GM23338 (cell line): ENCODE data around the gene ERBB4. TPM values are rescaled to one million over a fixed set of nuclear protein-coding genes. Genes with fewer than 3 reads are reported as not detected.

Experiments used
- ATAC-seq: fragments of 200-7000 bp; cut with Tn5 transposase; 3 replicates; pipeline ENCODE4 v1.9.1; 2020
- DNase-seq: peaks from one replicate; pipeline ENCODE4 v3.0.0-alpha.2; 2015; ENCODE audit warnings: low spot score
- H2AFZ ChIP-seq: fragments of 200-600 bp; sonication (generic); 2 replicates; pipeline ENCODE4 v1.8.0; 2016; ENCODE audit warnings: antibody characterized with exemption, mild to moderate bottlenecking, moderate library complexity
- H3F3A ChIP-seq: fragments of 200-600 bp; sonication (generic); replicated peaks from 2 replicates; pipeline ENCODE4 v1.8.0; 2017; ENCODE audit warnings: antibody characterized with exemption, mixed run types, low read depth
- H3K27ac ChIP-seq: fragments of 200-600 bp; sonication (generic); 2 replicates; pipeline ENCODE4 v1.6.1; 2016; ENCODE audit warnings: low read depth
- H3K27me3 ChIP-seq: fragments of 200-600 bp; sonication (generic); 2 replicates; pipeline ENCODE4 v1.8.0; 2016; ENCODE audit warnings: mild to moderate bottlenecking, mixed run types, moderate library complexity; ENCODE audit not compliant: insufficient read depth
- H3K36me3 ChIP-seq: fragments of 200-600 bp; sonication (generic); 2 replicates; pipeline ENCODE4 v1.8.0; 2016; ENCODE audit warnings: mild to moderate bottlenecking; ENCODE audit not compliant: insufficient read depth
- H3K4me1 ChIP-seq: fragments of 200-600 bp; sonication (generic); 2 replicates; pipeline ENCODE4 v1.8.0; 2016; ENCODE audit warnings: mild to moderate bottlenecking, moderate library complexity; ENCODE audit not compliant: insufficient read depth
- H3K4me2 ChIP-seq: fragments of 200-600 bp; sonication (generic); 2 replicates; pipeline ENCODE4 v1.7.1; 2017; ENCODE audit warnings: mixed run types
- H3K4me3 ChIP-seq: fragments of 200-600 bp; sonication (generic); 2 replicates; pipeline ENCODE4 v1.6.1; 2016; ENCODE audit warnings: mixed run types
- H3K79me2 ChIP-seq: fragments of 200-600 bp; sonication (generic); replicated peaks from 2 replicates; pipeline ENCODE4 v1.8.0; 2017; ENCODE audit warnings: mild to moderate bottlenecking; ENCODE audit not compliant: insufficient read depth
- H3K9me2 ChIP-seq: fragments of 200-600 bp; sonication (generic); 2 replicates; pipeline ENCODE4 v1.8.0; 2017; ENCODE audit not compliant: insufficient read depth
- H4K20me1 ChIP-seq: fragments of 200-600 bp; sonication (generic); replicated peaks from 2 replicates; pipeline ENCODE4 v1.8.0; 2017; ENCODE audit warnings: mild to moderate bottlenecking; ENCODE audit not compliant: insufficient read depth
- H3K27ac Mint-ChIP-seq: 2 replicates; pipeline ENCODE4 v1.8.0; 2020; ENCODE audit warnings: inconsistent platforms, mild to moderate bottlenecking, moderate library complexity, mixed read lengths
- H3K27me3 Mint-ChIP-seq: 3 replicates; pipeline ENCODE4 v1.8.0; 2022; ENCODE audit warnings: low read depth, mild to moderate bottlenecking, moderate library complexity, mixed read lengths, inconsistent platforms; ENCODE audit not compliant: insufficient read depth, poor library complexity
- H3K36me3 Mint-ChIP-seq: 3 replicates; pipeline ENCODE4 v1.8.0; 2021; ENCODE audit warnings: low read depth, mild to moderate bottlenecking, inconsistent platforms, moderate library complexity, mixed read lengths
- H3K4me1 Mint-ChIP-seq: 3 replicates; pipeline ENCODE4 v1.8.0; 2020; ENCODE audit warnings: mild to moderate bottlenecking, inconsistent platforms, mixed read lengths
- H3K4me3 Mint-ChIP-seq: 3 replicates; pipeline ENCODE4 v1.8.0; 2021; ENCODE audit warnings: moderate library complexity, mild to moderate bottlenecking, inconsistent platforms, mixed read lengths
- H3K9me3 Mint-ChIP-seq: 3 replicates; pipeline ENCODE4 v1.8.0; 2020; ENCODE audit warnings: moderate library complexity, mild to moderate bottlenecking, inconsistent platforms, mixed read lengths
- EZH2phosphoT487 ChIP-seq: fragments of 200-600 bp; sonication (generic); IDR thresholded peaks from one replicate; pipeline ENCODE4 v1.8.1; 2018; ENCODE audit warnings: antibody characterized with exemption; ENCODE audit not compliant: unreplicated experiment
- JUNB ChIP-seq: IDR thresholded peaks from one replicate; pipeline ENCODE4 v1.6.1; 2016; ENCODE audit warnings: antibody characterized with exemption; ENCODE audit not compliant: unreplicated experiment
- NANOG ChIP-seq: IDR thresholded peaks from 2 replicates; pipeline ENCODE4 v1.6.1; 2016; ENCODE audit warnings: antibody characterized with exemption, borderline replicate concordance
- POLR2AphosphoS5 ChIP-seq: IDR thresholded peaks from 2 replicates; pipeline ENCODE4 v1.6.1; 2016; ENCODE audit warnings: antibody characterized with exemption, low read depth
- ZNF331 ChIP-seq: fragments of 250-450 bp; sonication (Bioruptor Pico); IDR thresholded peaks from 2 replicates; pipeline ENCODE4 v1.5.0; 2020; ENCODE audit warnings: low read depth, mild to moderate bottlenecking, moderate library complexity
- polyA plus RNA-seq: library from polyadenylated mRNA; unstranded; fragments of >200 nt; fragmentation: Nextera tagmentation; extraction: Ambion mirVana; gene quantifications from 2 replicates; pipeline ENCODE4 v1.2.1, GENCODE V29; 2016
- total RNA-seq: library from RNA; depleted of rRNA; stranded (reverse); fragments of >200 nt; shearing (Covaris generic); gene quantifications from 2 replicates; pipeline ENCODE4 v1.2.3, GENCODE V29; 2014
- TF ChIP-seq, protein P1 (sequence below): fragments of 250-450 bp; sonication (Bioruptor Pico); IDR thresholded peaks from 2 replicates; pipeline ENCODE4 v1.5.0; 2020; ENCODE audit warnings: mild to moderate bottlenecking, moderate library complexity
- TF ChIP-seq, protein P2 (sequence below), 2 experiments: fragments of 200-600 bp in 1 of 2; sonication (generic) in 1 of 2; conservative IDR thresholded peaks; 2 replicates each; pipeline versions ENCODE4 v1.5.1 to v1.6.1; 2016 to 2017; ENCODE audit warnings: antibody characterized with exemption in 2 of 2, low read depth in 2 of 2, mild to moderate bottlenecking in 2 of 2, moderate library complexity in 1 of 2

The ERBB4 gene
- total and polyA plus RNA-seq, 2 experiments from 2014 or later: 0.73 to 1.1 TPM

DNA sequence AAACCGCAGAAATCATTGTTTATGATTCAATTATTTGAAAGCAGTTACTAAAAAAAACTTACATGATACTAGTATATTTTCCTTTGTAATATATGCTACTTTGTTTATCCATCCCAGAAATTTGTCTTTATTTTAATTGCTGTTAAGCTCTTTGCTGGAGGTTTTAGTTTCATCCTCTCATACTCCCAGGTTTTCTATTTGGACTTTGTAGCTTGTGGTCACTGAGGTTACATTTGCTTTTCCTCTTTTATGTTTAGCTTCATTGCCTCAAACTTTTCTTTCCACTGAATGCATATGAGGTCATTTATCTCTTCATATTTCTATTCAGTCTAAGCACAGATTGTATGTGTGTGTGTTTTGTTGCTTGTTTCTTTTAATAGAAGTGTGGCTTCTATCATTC, 89.9 kb downstream of the ERBB4 start (continued):
- TF ChIP-seq, protein P1, sequence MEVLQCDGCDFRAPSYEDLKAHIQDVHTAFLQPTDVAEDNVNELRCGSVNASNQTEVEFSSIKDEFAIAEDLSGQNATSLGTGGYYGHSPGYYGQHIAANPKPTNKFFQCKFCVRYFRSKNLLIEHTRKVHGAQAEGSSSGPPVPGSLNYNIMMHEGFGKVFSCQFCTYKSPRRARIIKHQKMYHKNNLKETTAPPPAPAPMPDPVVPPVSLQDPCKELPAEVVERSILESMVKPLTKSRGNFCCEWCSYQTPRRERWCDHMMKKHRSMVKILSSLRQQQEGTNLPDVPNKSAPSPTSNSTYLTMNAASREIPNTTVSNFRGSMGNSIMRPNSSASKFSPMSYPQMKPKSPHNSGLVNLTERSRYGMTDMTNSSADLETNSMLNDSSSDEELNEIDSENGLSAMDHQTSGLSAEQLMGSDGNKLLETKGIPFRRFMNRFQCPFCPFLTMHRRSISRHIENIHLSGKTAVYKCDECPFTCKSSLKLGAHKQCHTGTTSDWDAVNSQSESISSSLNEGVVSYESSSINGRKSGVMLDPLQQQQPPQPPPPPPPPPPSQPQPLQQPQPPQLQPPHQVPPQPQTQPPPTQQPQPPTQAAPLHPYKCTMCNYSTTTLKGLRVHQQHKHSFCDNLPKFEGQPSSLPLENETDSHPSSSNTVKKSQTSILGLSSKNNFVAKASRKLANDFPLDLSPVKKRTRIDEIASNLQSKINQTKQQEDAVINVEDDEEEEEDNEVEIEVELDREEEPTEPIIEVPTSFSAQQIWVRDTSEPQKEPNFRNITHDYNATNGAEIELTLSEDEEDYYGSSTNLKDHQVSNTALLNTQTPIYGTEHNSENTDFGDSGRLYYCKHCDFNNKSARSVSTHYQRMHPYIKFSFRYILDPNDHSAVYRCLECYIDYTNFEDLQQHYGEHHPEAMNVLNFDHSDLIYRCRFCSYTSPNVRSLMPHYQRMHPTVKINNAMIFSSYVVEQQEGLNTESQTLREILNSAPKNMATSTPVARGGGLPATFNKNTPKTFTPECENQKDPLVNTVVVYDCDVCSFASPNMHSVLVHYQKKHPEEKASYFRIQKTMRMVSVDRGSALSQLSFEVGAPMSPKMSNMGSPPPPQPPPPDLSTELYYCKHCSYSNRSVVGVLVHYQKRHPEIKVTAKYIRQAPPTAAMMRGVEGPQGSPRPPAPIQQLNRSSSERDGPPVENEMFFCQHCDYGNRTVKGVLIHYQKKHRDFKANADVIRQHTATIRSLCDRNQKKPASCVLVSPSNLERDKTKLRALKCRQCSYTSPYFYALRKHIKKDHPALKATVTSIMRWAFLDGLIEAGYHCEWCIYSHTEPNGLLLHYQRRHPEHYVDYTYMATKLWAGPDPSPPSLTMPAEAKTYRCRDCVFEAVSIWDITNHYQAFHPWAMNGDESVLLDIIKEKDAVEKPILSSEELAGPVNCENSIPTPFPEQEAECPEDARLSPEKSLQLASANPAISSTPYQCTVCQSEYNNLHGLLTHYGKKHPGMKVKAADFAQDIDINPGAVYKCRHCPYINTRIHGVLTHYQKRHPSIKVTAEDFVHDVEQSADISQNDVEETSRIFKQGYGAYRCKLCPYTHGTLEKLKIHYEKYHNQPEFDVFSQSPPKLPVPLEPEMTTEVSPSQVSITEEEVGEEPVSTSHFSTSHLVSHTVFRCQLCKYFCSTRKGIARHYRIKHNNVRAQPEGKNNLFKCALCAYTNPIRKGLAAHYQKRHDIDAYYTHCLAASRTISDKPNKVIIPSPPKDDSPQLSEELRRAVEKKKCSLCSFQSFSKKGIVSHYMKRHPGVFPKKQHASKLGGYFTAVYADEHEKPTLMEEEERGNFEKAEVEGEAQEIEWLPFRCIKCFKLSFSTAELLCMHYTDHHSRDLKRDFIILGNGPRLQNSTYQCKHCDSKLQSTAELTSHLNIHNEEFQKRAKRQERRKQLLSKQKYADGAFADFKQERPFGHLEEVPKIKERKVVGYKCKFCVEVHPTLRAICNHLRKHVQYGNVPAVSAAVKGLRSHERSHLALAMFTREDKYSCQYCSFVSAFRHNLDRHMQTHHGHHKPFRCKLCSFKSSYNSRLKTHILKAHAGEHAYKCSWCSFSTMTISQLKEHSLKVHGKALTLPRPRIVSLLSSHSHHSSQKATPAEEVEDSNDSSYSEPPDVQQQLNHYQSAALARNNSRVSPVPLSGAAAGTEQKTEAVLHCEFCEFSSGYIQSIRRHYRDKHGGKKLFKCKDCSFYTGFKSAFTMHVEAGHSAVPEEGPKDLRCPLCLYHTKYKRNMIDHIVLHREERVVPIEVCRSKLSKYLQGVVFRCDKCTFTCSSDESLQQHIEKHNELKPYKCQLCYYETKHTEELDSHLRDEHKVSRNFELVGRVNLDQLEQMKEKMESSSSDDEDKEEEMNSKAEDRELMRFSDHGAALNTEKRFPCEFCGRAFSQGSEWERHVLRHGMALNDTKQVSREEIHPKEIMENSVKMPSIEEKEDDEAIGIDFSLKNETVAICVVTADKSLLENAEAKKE (CRISPR knock-in tag): no peak
- no peak for TF ChIP-seq EZH2phosphoT487

DNA sequence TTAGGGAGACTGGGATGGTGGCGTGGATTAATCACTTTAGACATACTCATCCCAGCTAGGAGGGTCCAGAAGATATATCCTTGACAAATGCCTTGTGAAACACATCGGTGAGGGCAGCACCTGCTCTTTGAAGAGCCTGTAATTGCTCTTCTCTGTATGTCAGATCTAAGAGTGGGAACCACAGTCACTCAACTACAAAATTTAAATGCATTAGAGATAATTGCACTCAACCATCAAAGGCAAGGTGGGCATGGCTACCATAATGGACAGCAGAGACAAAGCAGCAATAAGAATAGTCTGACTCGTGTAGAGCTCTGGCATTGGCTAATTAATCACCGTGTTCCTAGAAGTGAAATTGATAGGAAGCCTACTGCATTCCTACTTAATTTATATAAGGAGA, 96.8 kb downstream of the ERBB4 start:
- Histone ChIP-seq H3K36me3 (no peaks in the 10 kb centered on the region), H3K4me2 (no peak overlapping the region), H3K4me3 (no peak overlapping the region), H3K4me1 (no peaks in the 10 kb centered on the region), H3K9me2 (no peaks in the 10 kb centered on the region), H3K27me3 (no peaks in the 10 kb centered on the region), H3F3A (no peaks in the 10 kb centered on the region), H2AFZ (no peak overlapping the region), H3K27ac (no peak overlapping the region), H4K20me1 (no peaks in the 10 kb centered on the region), H3K79me2 (no peaks in the 10 kb centered on the region)
- H3K9me3 Mint-ChIP-seq: peaks cover 20% of the 10 kb centered on the region
- no peak overlapping the region for H3K27ac Mint-ChIP-seq
- DNase-seq: no peak
- no peaks in the 10 kb centered on the region for H3K4me1 Mint-ChIP-seq
- no peak for ATAC-seq
- H3K36me3 Mint-ChIP-seq: peaks cover 10% of the 10 kb centered on the region
- H3K27me3 Mint-ChIP-seq: no peaks in the 10 kb centered on the region
- H3K4me3 Mint-ChIP-seq: no peak overlapping the region
- TF ChIP-seq, protein P1 (CRISPR knock-in tag): no peak
- TF ChIP-seq JUNB (no peak), POLR2AphosphoS5 (no peak), ZNF331 (CRISPR knock-in tag) (no peak), NANOG (no peak)
- TF ChIP-seq, protein P2, sequence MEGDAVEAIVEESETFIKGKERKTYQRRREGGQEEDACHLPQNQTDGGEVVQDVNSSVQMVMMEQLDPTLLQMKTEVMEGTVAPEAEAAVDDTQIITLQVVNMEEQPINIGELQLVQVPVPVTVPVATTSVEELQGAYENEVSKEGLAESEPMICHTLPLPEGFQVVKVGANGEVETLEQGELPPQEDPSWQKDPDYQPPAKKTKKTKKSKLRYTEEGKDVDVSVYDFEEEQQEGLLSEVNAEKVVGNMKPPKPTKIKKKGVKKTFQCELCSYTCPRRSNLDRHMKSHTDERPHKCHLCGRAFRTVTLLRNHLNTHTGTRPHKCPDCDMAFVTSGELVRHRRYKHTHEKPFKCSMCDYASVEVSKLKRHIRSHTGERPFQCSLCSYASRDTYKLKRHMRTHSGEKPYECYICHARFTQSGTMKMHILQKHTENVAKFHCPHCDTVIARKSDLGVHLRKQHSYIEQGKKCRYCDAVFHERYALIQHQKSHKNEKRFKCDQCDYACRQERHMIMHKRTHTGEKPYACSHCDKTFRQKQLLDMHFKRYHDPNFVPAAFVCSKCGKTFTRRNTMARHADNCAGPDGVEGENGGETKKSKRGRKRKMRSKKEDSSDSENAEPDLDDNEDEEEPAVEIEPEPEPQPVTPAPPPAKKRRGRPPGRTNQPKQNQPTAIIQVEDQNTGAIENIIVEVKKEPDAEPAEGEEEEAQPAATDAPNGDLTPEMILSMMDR (conservative IDR thresholded peaks at IDR 0.05; ENCODE audit: low read depth in 2 of 2): no peak
